H9 (cell line): ENCODE data around the gene UTS2R. TPM values are rescaled to one million over a fixed set of nuclear protein-coding genes. Genes with fewer than 3 reads are reported as not detected.

Experiments used
- DNase-seq: peaks from one replicate; pipeline ENCODE4 v3.0.0-alpha.2; 2017
- H2AFZ ChIP-seq: one replicate; pipeline ENCODE4 v1.6.1; 2013; ENCODE audit warnings: mild to moderate bottlenecking, low read length, control low read depth, moderate library complexity
- H2AK5ac ChIP-seq: 2 replicates; pipeline ENCODE4 v1.6.1; 2013; ENCODE audit warnings: low read length, control low read depth, mixed read lengths; ENCODE audit not compliant: insufficient read length
- H2BK120ac ChIP-seq: one replicate; pipeline ENCODE4 v1.6.1; 2013; ENCODE audit warnings: low read depth, mild to moderate bottlenecking, low read length, control low read depth, inconsistent platforms; ENCODE audit not compliant: poor library complexity, severe bottlenecking
- H2BK12ac ChIP-seq: 2 replicates; pipeline ENCODE4 v1.6.1; 2013; ENCODE audit warnings: low read length, control low read depth, mixed read lengths, low read depth; ENCODE audit not compliant: insufficient read length
- H2BK15ac ChIP-seq: 2 replicates; pipeline ENCODE4 v1.6.1; 2013; ENCODE audit warnings: low read depth, low read length, control low read depth
- H2BK20ac ChIP-seq: one replicate; pipeline ENCODE4 v1.6.1; 2013; ENCODE audit warnings: low read depth, mild to moderate bottlenecking, low read length, control low read depth, inconsistent platforms; ENCODE audit not compliant: poor library complexity, severe bottlenecking
- H2BK5ac ChIP-seq: 2 replicates; pipeline ENCODE4 v1.6.1; 2013; ENCODE audit warnings: low read length, control low read depth, mixed read lengths; ENCODE audit not compliant: insufficient read length
- H3K14ac ChIP-seq: 2 replicates; pipeline ENCODE4 v1.6.1; 2013; ENCODE audit warnings: low read length, control low read depth; ENCODE audit not compliant: insufficient read depth
- H3K18ac ChIP-seq: 2 replicates; pipeline ENCODE4 v1.6.1; 2013; ENCODE audit warnings: low read depth, mild to moderate bottlenecking, mixed read lengths, low read length, control low read depth; ENCODE audit not compliant: insufficient read length
- H3K23ac ChIP-seq: 2 replicates; pipeline ENCODE4 v1.6.1; 2013; ENCODE audit warnings: low read length, control low read depth, mixed read lengths, low read depth; ENCODE audit not compliant: insufficient read length
- H3K23me2 ChIP-seq: 2 replicates; pipeline ENCODE4 v1.6.1; 2013; ENCODE audit warnings: low read depth, mild to moderate bottlenecking, mixed read lengths, low read length, control low read depth; ENCODE audit not compliant: insufficient read length, poor library complexity, severe bottlenecking
- H3K27ac ChIP-seq: 2 replicates; pipeline ENCODE4 v1.5.1; 2013; ENCODE audit warnings: low read length, control low read depth, mixed read lengths, low read depth; ENCODE audit not compliant: insufficient read length
- H3K27me3 ChIP-seq: 2 replicates; pipeline ENCODE4 v1.6.1; 2013; ENCODE audit warnings: low read length, control low read depth, inconsistent platforms; ENCODE audit not compliant: insufficient read depth
- H3K4ac ChIP-seq: 2 replicates; pipeline ENCODE4 v1.6.1; 2013; ENCODE audit warnings: low read depth, mild to moderate bottlenecking, control low read depth, inconsistent platforms, low read length, moderate library complexity
- H3K4me1 ChIP-seq: 2 replicates; pipeline ENCODE4 v1.6.1; 2013; ENCODE audit warnings: low read length, control low read depth, inconsistent platforms; ENCODE audit not compliant: insufficient read depth
- H3K4me2 ChIP-seq: 2 replicates; pipeline ENCODE4 v1.6.1; 2013; ENCODE audit warnings: low read length, control low read depth, mixed read lengths; ENCODE audit not compliant: insufficient read length, insufficient read depth
- H3K56ac ChIP-seq: 2 replicates; pipeline ENCODE4 v1.6.1; 2013; ENCODE audit warnings: low read depth, mild to moderate bottlenecking, mixed read lengths, low read length, control low read depth; ENCODE audit not compliant: insufficient read length
- H3K79me1 ChIP-seq: 2 replicates; pipeline ENCODE4 v1.6.1; 2013; ENCODE audit warnings: low read depth, mild to moderate bottlenecking, moderate library complexity, low read length, control low read depth, inconsistent platforms; ENCODE audit not compliant: insufficient read depth, poor library complexity, severe bottlenecking
- H3K79me2 ChIP-seq: 2 replicates; pipeline ENCODE4 v1.6.1; 2013; ENCODE audit warnings: low read length, control low read depth, inconsistent platforms; ENCODE audit not compliant: insufficient read depth
- H3K9ac ChIP-seq: 2 replicates; pipeline ENCODE4 v1.6.1; 2013; ENCODE audit warnings: low read length, control low read depth, mixed read lengths; ENCODE audit not compliant: insufficient read length; ENCODE audit errors: extremely low read depth
- H3K9me3 ChIP-seq: one replicate; pipeline ENCODE4 v1.6.1; 2013; ENCODE audit warnings: low read depth, low read length, inconsistent platforms; ENCODE audit not compliant: control insufficient read depth
- H3T11ph ChIP-seq: one replicate; pipeline ENCODE4 v1.6.1; 2013; ENCODE audit warnings: mild to moderate bottlenecking, low read length, control low read depth, inconsistent platforms
- H4K20me1 ChIP-seq: one replicate; pipeline ENCODE4 v1.6.1; 2013; ENCODE audit not compliant: control insufficient read depth, insufficient read length, insufficient read depth
- H4K5ac ChIP-seq: 2 replicates; pipeline ENCODE4 v1.6.1; 2013; ENCODE audit warnings: low read depth, mild to moderate bottlenecking, mixed read lengths, low read length, control low read depth; ENCODE audit not compliant: insufficient read length
- H4K8ac ChIP-seq: replicated peaks from 2 replicates; pipeline ENCODE4 v1.6.1; 2013; ENCODE audit warnings: low read length, control low read depth, mixed read lengths, low read depth; ENCODE audit not compliant: insufficient read length
- H4K91ac ChIP-seq: 2 replicates; pipeline ENCODE4 v1.6.1; 2013; ENCODE audit warnings: low read depth, mild to moderate bottlenecking, moderate library complexity, mixed read lengths, low read length, control low read depth; ENCODE audit not compliant: insufficient read length
- H3K27ac Mint-ChIP-seq, 3 experiments: 2 replicates in 2 of 3; 3 replicates in 1 of 3; pipeline ENCODE4 v1.8.0; 2020 to 2021; ENCODE audit warnings: mixed read lengths in 3 of 3, mild to moderate bottlenecking in 1 of 3, moderate library complexity in 1 of 3
- H3K27me3 Mint-ChIP-seq: 2 replicates; pipeline ENCODE4 v1.8.0; 2021; ENCODE audit warnings: low read depth, mild to moderate bottlenecking, moderate library complexity, mixed read lengths
- H3K36me3 Mint-ChIP-seq, 3 experiments: 2 replicates in 2 of 3; 3 replicates in 1 of 3; pipeline ENCODE4 v1.8.0; 2020 to 2021; ENCODE audit warnings: low read depth in 3 of 3, mixed read lengths in 3 of 3; ENCODE audit not compliant: insufficient read depth in 1 of 3
- H3K4me1 Mint-ChIP-seq, 2 experiments: 2 replicates each; pipeline ENCODE4 v1.8.0; 2020; ENCODE audit warnings: mixed read lengths in 2 of 2
- H3K4me3 Mint-ChIP-seq, 2 experiments: 2 replicates in 1 of 2; 3 replicates in 1 of 2; pipeline ENCODE4 v1.8.0; 2020 to 2021; ENCODE audit warnings: mild to moderate bottlenecking in 2 of 2, mixed read lengths in 2 of 2, moderate library complexity in 1 of 2
- H3K9me3 Mint-ChIP-seq, 2 experiments: 2 replicates in 1 of 2; 3 replicates in 1 of 2; pipeline ENCODE4 v1.8.0; 2020; ENCODE audit warnings: mild to moderate bottlenecking in 2 of 2, mixed read lengths in 2 of 2, moderate library complexity in 1 of 2
- WGBS: extraction: QIAGEN DNeasy Blood & Tissue Kit; methylation state at CpG from one replicate; pipeline ENCODE4 v1.1.7; 2013; ENCODE audit warnings: missing lambda C conversion rate, low lambda C conversion rate, mixed read lengths; ENCODE audit not compliant: insufficient read length; ENCODE audit errors: extremely low coverage; 5-methylcytosine and 5-hydroxymethylcytosine counted together
- total RNA-seq: library from RNA; stranded (reverse); gene quantifications from 2 replicates; pipeline ENCODE4 v1.2.1, GENCODE V29; 2021
- TF ChIP-seq, protein P1 (sequence below): fragments of 200-600 bp; sonication (generic); conservative IDR thresholded peaks from 3 replicates; pipeline ENCODE4 v1.8.0; 2021; ENCODE audit warnings: antibody characterized with exemption, mild to moderate bottlenecking

The UTS2R gene
- total RNA-seq, 1 experiment from 2014 or later: 0.94 TPM

DNA sequence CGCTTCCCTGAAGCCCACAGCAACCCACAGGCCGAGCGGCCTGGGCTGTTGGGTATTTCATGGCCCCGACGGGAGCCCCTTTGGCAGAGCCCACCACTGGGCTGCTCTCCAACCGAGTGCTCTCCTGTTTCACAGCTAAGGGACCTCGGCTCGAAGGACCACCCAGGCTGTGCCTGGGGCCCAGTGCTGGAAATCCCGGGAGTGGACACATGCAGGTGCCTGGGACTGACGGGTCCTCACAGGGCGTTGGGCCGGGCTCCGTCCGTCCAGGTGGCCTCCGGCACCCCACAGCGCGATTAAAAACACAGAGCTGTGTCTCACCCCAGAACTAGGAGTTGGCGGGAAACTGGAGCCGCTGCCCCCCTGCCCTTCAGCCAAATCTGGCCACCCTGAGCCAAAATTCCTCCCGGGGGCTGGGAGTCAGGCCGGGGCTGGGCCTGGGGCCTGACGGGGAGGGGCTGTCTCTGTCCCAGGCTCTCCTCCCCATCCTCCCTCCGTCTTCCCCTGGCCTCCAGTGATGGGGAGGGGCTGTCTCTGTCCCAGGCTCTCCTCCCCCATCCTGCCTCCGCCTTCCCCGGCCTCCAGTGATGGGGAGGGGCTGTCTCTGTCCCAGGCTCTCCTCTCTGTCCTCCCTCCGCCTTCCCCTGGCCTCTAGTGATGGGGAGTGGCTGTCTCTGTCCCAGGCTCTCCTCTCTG lies 14.1 kb downstream of the UTS2R start:
- no peak overlapping the region for H3K4me2 ChIP-seq
- no peaks in the 10 kb centered on the region for H3K23me2 ChIP-seq
- no peak overlapping the region for H3K27ac ChIP-seq
- no peak overlapping the region for H4K5ac ChIP-seq
- no peaks in the 10 kb centered on the region for H3K79me1 ChIP-seq
- H3K79me2 ChIP-seq: no peaks in the 10 kb centered on the region
- no peaks in the 10 kb centered on the region; a peak in 1 of 5 replicates for H3K9me3 Mint-ChIP-seq
- H2BK15ac ChIP-seq: no peak overlapping the region
- H3K4ac ChIP-seq: no peak overlapping the region
- peaks cover 0 to 2% (median 0%) of the 10 kb centered on the region in 3 experiments; a peak in 1 of 7 replicates for H3K36me3 Mint-ChIP-seq
- H3K56ac ChIP-seq: no peak overlapping the region
- H3K9me3 ChIP-seq: no peaks in the 10 kb centered on the region
- no peak overlapping the region for H3K23ac ChIP-seq
- no peak overlapping the region for H3K14ac ChIP-seq
- no peak overlapping the region for H4K8ac ChIP-seq
- H3K4me1 ChIP-seq: no peaks in the 10 kb centered on the region
- H3K4me3 Mint-ChIP-seq: no peak overlapping the region; a peak in 1 of 5 replicates
- H4K20me1 ChIP-seq: no peaks in the 10 kb centered on the region
- TF ChIP-seq, protein P1, sequence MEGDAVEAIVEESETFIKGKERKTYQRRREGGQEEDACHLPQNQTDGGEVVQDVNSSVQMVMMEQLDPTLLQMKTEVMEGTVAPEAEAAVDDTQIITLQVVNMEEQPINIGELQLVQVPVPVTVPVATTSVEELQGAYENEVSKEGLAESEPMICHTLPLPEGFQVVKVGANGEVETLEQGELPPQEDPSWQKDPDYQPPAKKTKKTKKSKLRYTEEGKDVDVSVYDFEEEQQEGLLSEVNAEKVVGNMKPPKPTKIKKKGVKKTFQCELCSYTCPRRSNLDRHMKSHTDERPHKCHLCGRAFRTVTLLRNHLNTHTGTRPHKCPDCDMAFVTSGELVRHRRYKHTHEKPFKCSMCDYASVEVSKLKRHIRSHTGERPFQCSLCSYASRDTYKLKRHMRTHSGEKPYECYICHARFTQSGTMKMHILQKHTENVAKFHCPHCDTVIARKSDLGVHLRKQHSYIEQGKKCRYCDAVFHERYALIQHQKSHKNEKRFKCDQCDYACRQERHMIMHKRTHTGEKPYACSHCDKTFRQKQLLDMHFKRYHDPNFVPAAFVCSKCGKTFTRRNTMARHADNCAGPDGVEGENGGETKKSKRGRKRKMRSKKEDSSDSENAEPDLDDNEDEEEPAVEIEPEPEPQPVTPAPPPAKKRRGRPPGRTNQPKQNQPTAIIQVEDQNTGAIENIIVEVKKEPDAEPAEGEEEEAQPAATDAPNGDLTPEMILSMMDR: no peak
- no peak overlapping the region for H4K91ac ChIP-seq
- no peak overlapping the region for H3K18ac ChIP-seq
- no peak overlapping the region for H2BK5ac ChIP-seq
- no peak overlapping the region for H3K9ac ChIP-seq
- no peak overlapping the region for H2AK5ac ChIP-seq
- H3K4me1 Mint-ChIP-seq: peaks cover 4 to 13% of the 10 kb centered on the region in 2 experiments; a peak in 3 of 4 replicates
- no peak for DNase-seq
- peaks cover 18% of the 10 kb centered on the region for H3K27me3 Mint-ChIP-seq
- H3K27me3 ChIP-seq: no peaks in the 10 kb centered on the region
- no peak overlapping the region for H2BK120ac ChIP-seq
- no peak overlapping the region for H3T11ph ChIP-seq
- no peak overlapping the region for H2BK12ac ChIP-seq
- no CpG with 5 or more reads among the region's 26 CpGs for WGBS
- H3K27ac Mint-ChIP-seq: no peak overlapping the region
- H2AFZ ChIP-seq: no peak overlapping the region
- no peak overlapping the region for H2BK20ac ChIP-seq
